RPMI7951 (cell line): Measurements from ENCODE around the gene DRD3. TPM values are rescaled to one million over a fixed set of nuclear protein-coding genes. Genes with fewer than 3 reads are reported as not detected.
A peak's percentile ranks its signal among the peaks of the same experiment; 100 is the strongest.

Source experiments
- DNase-seq: peaks from one replicate; pipeline ENCODE4 v3.0.0-alpha.2; 2012; ENCODE audit warnings: low read depth
- total RNA-seq: library from RNA; depleted of rRNA; stranded (reverse); fragments of >200 nt; shearing (Covaris generic); gene quantifications from 2 replicates; pipeline ENCODE4 v1.2.3, GENCODE V29; 2014; rRNA removed

The DRD3 gene
- not detected in 2 replicates for total RNA-seq

DNA sequence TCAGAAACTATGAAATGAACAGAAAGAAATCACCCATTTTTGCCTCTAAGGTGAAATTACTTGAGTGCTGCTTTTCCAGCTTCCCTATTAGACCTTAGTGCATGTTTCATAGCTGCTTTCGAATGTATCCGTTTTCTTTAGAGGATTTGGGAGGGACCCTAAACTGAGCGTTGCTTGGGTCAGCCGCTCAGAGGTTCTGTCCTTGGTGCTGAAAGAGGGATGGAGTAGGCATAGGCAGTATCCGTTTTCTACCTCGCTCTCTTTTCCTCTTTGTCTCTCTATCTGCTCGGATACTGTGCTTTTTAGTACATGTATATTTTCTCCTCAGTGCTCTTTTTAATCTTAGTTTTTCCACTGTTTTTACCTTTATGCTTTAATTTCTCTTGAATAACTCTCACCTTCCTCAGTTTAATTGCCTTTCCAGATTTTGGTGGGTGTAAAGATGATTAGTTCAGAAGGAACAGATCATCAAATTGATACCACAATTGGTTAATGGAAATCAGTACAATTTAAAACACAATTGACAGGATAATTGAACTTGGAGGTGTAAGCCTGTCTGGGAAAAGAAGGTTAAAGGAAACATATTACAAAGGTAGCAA lies at the start of gene DRD3:
TSS of gene DRD3 (minus strand) at position 283 of the 599 bp plus-strand sequence. CDS start 7,060 bp downstream, outside the sequence.
- peak; percentile 50 for DNase-seq

DNA sequence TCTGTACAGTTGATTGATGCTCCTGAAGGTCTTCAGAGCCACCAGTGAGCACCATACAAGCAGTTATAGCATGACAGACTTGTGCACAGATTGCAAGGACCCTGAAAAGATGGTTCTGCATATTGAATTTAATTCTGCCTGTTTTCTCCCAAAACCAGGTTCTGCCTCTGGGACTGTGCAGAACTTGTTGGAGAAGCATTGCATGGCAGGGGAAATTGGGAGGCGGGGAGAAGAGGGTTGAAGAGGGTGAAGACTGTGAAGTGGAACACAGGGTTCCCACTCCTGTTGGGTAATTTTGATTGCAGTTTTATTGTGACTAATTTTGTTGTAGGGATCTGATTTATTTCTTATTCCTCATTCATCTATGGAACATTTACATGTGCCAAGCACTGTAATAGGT lies 48.2 kb upstream of the DRD3 start:
- DNase-seq = no peak

DNA sequence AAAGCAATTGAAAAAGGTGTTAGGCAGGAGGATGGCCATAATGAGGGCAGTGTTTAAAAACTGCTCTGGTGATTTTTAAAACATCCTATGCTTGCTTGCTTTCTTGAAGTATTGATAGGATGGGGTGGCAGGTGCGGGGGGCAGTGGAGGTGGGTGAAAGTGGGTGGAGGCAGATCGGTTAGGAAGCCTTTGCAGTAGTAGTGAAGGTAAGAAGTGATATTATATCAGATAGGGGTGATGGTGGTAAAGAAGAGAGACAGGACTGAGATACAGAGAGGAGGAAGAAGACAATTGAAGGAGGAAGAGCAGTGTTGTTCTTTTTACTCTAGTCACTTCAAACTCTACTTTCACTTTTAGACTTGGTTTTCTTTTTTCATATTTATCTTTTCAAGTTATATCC lies 47.5 kb upstream of the DRD3 start:
- DNase-seq = no peak

DNA sequence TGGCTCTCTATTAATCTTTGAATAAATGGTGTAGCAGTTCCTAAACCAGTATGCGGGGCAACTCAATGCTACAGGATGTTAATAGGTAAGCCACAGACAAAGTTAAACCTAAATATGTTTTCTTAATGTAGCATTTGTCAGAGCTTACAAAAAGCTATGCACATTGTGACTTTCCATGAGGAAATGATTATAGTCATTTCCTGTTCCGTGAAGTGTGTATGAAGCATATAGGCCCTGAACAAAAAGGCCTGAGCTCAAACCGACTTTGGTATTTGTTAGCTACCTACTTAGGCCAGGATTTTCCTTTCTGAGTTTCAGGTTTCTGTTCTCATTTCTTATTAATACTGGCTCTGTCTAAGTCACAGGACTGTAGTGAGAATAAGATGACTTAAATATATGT lies 44.3 kb upstream of the DRD3 start:
- DNase-seq = no peak

DNA sequence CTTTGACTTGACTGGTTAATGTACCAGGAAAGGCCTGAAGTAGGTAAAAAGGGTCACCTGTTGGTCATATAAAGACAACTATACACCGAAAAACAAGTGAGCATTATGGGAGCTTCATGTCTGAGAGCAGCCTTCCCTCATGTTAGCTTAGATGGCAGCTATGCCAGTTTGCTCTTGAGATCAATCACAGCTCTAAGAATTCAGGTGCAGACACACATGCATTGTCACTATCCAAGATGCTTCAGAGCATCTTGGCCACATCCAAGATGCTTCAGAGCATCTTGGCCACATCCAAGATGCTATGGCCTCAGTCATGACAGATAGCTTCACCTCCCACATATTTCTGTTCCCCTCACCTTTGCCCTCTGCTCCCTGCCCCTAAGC lies 43.0 kb upstream of the DRD3 start:
- DNase-seq = no peak

DNA sequence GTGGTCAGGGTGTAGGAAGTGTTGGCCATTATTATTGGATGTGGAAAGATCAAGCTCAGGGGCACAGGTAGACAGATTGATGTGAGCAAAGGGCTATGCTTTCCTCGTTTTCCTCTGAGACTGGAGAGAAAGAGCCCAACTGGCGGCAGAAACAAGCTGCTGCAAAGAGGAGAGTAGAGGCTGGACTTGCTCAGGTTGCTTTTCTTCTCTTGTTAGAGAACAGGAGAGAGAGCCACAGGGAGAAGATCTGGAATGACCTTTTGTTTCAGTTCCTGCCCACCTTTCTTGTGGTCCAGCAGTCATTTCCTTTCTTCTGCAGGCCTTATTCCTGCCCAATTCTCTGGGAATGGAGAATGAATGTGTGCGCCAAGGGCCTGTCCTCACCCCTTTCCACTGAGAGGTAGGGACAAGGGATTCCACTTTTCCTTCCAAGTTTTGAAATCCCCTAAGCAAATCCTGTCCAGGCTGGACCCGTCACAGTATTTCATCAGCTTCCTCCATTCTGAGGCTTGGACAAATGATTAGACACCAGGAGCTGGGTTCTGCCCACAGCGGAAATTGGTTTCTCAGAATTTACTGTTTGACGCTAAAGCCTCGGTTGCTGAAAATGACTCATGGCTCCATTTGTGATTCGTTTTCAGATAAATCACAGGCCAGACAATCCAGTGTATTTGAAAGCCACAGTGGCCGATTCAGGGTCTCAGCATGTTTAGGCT lies 42.5 kb upstream of the DRD3 start:
- peak; percentile 22 for DNase-seq

DNA sequence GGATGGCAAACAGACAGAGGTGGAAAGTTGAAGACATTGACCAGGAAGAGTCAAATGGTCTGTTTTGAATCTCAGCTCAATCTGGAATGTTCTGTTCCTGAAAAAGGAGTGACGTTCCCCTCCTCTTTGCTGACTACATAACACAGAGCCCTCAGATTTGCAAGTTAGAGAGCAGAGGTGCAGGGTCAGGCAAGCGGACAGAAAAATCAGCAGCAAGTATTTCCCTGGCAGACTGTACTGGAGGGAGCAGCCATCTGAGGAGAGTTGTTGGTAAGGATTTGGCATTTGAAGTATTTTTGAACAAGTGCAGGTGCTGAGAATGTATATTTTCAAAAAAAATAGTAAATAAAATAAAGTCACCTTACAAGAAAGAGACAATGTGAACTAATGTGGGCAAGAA lies 40.9 kb upstream of the DRD3 start:
- no peak for DNase-seq

DNA sequence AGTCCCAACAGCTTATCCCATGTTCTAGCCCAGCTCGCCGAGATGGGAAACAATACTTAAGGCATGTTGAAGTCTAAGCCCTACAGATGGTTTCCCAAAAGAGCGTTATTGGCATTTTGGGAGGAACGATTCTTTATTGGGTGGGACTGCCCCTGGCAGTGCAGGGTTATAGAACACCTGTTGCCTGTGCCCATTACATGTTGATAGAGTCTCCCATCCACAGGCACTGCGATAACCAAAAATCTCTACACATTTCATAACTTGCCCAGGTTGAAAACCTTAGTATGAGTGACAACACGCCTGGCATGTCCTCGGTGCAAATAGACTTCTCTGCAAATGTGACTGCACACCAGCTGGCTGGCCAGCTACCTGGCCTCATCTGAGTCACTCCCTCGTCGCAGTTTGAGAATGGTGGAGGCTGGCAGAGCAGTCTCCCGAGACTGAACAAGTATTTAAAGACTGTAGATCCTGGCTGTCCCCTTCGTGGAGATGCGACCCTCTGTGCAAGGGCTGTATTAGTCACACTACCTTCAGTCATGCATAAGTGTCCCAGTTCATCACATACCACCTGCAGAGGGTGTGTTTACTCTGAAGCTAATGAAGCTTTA lies 39.8 kb upstream of the DRD3 start:
- no peak for DNase-seq

DNA sequence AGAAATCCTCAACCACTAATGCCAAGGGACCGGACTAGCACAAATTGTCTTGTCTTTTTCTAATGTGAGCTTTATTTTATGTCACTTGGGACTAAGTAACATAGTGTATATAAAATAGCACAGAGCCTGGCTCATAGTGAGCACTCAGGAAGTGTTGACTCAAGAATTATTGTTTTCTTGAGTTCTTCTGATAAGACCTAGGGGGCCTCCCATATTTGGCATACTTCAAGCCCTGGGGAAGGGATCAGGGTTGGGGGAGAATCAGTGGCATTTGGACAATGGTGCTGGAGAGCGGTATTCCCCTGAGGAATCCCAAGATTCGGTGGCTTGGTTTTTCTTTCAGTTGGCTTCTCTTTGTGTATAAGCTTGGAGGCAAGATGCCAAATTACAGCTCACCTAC lies 39.2 kb upstream of the DRD3 start:
- DNase-seq = no peak

DNA sequence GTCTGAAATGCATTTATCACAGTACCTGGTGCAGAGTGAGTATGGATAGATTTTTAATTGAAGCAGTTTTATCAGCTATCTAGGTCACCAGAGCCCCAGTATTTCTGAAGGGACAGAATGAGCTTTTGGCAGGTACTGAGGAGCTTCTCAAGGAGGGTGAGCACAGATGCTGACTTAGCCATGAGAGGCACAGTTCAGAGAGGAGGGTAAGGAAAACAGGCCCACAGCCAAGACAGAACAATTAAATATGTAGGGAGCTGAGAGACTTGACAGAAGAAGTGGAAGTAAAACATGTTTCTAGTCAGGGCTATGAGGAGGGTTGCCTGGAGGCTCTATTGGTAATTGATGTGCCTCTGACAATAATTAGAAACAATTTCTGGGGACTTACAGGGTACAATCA lies 38.4 kb upstream of the DRD3 start:
- DNase-seq = no peak

DNA sequence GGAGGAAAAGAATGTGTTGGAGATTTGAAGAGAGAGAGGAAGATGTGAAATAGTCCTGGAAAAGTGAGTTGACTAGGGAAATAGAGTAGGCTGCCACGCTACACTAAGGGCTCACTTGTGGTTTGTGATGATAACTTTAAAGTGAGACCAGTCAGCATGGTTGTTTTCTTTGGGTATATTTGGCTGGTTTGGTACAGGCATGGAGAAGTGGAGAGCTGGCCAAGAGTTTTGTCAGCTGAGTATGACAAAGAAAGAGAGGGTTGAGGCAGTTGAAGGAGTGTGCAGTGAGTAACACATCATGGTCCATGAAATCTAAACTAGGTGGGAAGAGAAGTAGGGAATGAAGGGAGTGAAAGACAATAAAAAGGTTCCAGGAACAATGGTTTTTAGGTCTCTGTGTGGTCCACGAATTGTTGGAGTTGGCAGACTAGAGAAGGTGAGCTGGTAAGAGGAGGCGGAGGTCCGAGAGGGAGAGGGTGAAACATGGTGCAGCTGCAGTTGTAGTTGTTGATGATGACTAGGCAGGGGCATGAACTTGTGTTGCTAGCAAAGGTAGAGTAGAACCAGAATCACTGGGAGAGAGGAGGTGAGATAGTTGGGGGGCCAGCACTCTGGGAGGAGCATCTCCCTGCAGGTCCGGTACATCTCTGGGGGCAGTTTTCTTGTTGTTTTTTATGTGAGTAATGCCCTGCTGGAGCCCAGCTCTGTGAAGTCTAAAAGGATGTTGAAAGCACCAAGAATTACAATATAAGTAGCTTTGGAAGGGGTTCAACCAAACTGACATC lies 37.5 kb upstream of the DRD3 start:
- DNase-seq = no peak

DNA sequence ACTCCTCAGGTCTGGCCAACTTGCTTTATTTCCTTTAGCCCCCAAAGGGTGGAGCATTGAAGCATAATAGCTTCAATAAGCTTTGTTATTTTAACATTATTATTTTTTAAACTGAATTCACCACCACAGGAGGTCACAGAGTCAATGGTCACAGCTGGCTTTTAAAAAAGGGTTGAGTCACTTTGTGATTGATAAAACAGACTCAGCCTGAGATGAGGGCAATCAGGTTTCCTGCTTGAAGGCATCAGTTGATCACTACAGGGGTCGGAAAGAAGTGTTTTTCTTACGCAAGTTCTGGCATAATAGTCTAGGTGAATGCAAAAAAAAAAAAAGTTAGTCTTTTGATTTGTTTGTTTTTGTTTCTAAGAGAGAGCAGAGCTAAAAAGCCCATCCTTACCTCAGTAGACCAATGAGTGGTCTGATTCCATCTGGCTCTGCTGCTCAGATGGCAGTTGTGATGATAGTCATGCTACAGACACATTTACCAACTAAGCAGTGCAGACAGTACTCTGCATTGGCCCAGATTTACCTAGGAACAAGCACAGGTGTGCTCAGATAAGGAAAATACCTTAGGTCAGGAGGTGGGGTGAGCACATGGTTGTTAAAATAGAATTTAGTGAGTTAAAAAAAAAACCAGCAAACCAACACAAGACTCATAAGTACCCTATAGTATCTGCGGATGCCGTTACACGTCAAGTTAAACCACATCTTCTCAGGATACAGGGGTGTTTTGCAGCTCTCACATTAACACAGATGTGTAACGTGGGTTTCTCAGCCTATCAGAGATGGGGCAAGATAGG lies 35.9 kb upstream of the DRD3 start:
- peak; percentile 5 for DNase-seq

DNA sequence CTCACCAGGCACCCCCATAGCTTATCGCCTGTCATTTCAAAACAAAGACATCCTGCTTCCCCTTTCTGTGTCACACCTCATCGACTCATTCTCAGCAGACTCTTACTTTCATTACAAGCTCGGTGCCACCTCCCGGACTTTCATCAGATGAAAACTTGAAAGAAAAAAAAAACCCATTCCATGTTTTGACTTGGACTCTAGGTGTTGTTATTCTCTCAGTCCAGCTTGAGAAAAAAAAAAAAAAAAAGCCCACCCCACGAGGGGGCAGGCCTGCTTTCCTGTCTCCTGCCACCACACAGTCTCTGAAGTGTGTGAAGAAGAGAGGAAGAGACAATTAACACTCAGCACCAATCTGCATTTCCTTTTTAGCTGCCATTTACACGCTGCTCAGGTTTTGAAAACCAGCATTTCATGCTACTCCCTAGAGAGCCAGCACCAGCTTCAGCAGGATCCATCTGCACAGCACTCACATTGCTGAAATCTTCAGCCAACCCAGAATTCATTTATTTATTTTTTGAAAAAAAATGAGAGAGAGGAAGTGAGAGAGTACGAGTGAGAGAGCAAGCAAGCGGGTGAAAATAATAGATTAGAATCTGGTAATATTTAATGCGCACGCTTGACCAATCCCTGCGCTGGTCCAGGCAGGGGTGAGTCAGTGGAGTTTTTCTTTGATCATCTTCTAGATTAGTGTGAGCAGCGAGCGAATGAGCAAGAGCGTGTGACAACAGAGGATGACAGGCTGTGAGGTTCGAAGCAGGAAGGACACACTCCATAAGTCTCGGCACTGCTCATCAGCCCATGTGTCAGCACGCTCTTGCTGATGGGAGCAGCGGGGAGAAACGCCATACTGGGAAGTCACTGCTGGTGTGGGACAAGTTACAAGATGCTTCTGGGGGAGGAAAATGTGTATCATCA lies 35.0 kb upstream of the DRD3 start:
- peak; percentile 79 for DNase-seq

DNA sequence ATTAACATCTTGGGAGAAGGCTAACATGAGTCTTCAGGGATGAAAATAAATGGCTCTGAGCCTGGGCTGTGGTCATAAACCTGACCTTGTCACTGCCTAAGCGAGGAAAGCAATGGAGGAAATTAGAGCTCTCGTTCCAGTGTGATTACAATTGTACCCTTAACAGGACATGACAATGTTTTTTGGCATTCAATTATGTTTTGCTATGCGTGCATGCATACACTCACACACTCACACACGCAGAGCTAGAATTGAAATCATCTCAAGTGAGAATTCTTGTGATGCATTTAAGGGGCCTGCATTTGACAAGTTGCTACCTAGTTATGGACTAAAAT lies 34.4 kb upstream of the DRD3 start:
- peak; percentile 10 for DNase-seq

DNA sequence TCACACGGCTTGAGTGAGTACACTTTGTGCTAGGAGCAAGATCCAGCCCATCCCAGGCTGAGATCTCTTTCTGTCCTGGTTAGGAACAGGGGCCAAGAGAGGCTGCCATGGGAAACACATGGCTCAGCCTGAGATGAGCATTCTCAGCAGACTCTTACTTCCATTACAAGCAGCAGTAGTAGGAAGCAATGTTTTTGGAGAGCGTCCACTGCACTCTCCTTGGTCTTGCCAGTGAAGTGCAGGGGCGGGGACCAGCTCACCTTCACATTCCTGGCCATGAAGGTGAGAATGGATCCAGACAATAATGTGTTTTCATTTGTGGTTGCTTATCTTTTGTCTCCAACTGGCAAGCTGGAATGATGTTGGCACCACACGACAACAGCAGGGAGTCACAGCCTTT lies 33.8 kb upstream of the DRD3 start:
- no peak for DNase-seq

DNA sequence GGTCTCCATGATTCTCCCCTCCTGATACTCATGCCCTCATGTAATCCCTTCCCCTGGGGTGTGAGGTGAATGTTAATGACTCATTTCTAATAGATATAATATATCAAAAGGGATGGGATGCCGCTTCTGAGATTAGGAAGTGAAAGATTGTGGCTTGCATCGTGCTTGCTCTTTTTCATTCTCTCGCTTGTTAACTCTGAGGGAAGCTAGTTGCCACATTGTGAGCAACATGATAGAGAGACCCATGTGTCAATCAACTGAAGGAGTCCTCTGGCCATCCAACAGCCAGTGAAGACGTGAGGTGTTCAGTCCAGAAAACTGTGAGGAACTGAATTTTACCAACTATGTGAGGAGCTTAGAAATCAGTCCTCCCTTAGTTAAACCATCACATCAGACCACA lies 28.9 kb upstream of the DRD3 start:
- DNase-seq = no peak

DNA sequence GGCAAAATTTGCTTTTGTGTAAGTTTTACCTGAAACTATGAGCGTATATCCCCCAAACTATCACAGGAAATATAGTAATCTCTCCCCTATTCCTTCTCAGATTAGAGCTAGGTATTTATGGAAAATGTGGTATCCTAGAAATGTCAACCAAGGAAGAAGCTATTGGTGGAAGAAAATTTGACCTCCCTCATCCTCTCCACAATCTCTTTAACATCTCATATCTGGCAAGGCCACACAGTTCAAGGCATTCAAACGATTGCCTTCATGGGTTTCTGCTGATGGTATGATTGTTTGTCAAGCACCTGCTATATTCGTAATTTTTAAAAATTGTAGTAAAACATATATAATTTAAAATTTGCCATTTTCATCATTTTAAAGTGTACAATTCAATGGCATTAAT lies 27.5 kb upstream of the DRD3 start:
- no peak for DNase-seq

DNA sequence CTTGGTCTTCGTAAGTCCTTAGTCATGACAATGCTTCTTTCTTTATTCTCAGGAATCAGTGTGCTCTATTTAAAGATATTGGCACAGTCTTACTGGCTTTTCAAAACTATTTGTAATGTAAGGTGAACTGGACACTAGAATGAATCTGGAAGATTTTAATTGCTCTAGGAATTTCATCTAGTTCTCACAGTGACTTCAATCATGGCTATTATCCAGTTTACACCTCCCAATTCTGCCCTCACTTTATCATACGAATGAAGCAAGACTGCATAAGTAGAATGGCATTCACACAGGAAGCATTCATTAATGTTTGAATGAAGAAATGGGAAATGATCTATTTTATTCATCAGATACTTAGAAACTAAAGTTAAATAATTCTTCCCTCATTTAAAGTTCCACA lies 26.7 kb upstream of the DRD3 start:
- no peak for DNase-seq

DNA sequence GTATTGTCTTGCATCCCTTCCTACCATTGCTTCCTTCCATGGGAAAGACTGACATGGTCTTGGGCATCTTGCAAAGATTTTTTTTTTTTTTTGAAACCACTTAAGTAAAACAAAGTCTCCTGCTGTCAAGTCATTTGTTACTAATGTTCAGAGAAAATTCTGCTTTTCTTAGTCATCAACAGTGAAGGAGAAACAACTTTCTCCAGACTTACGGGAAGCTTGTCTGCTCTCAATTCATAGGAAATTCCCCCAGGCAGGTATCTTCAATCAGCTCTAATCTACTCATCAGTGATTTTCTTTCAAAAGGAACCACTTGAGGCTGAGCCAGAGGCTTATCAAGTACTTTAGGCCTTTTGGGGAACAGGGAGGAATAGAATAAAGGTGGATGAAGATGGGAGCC lies 15.9 kb upstream of the DRD3 start:
- no peak for DNase-seq

DNA sequence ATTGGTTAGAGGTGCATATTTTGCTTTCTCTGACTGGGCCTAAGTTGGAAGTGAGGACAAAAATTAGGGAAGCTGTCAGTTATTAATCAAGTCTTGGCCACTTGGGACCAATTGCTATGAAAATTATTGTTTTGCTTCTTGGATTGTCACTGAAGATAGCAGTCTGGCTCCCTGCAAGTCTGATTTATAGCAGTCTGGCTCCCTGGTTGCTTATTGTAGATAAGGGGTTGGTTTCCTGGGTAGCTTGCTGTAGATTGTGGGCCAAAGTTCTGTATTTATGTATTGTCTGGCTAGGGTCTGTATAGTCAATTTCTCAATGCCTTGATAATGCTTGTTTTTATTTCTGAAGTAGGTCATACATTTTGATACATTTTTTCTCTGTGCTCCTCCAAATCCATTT lies 13.3 kb upstream of the DRD3 start:
- no peak for DNase-seq

DNA sequence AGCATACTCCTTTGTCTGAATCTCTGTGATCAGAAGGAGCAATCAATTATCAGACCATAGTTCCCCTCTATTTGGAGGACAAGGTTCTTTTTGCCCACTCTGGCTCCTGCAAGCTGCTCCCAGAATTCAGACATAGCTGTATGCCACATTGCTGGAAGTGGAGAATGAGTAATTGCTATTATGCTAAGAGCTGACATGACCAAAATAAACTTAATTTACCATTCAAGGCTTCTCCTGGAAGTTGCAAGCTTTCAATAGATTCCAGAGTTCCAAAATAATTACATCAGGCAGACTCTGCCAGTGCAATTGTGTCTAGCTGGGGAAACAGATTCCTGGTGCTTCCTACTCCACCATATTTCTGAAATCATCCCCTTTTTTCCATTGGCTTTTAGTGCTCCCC lies 7.6 kb upstream of the DRD3 start:
- DNase-seq = no peak
